GM21515 (cell line): ENCODE results near the gene CPEB2.

Experiments used
- ATAC-seq: cut with Tn5 transposase; IDR thresholded peaks from one replicate; pipeline ENCODE4 v1.9.1; 2021; ENCODE audit not compliant: unreplicated experiment

CPEB2 gene

GRCh38 chr4:15116509-15117079 is 114.3 kb downstream of the CPEB2 start:
- no peak for ATAC-seq

GRCh38 chr4:15117270-15117946 is 115.1 kb downstream of the CPEB2 start:
- no peak for ATAC-seq

- ATAC-seq, result no peak
Measured at GRCh38 chr4:15118292-15118691, 116.0 kb downstream of the CPEB2 start.
